HL-60/S4 treated with retinoic acid at 250 ng/mL for 4 days and 3 days (cell line): Measurements from ENCODE around the gene CDC16.
"Not testable (repeated sequence)": the region's sequence is repeated elsewhere in the genome, so short reads cannot be mapped to it uniquely, and the experiment has no call there.

ENCODE experiments used
- in situ Hi-C: fragments of 300-500 bp; cut with MboI; formaldehyde crosslinking; loops from 2 replicates; pipeline ENCODE4 v1.7.0; 2022; ENCODE audit warnings: low sequenced_read_pairs

Gene CDC16, protein sequence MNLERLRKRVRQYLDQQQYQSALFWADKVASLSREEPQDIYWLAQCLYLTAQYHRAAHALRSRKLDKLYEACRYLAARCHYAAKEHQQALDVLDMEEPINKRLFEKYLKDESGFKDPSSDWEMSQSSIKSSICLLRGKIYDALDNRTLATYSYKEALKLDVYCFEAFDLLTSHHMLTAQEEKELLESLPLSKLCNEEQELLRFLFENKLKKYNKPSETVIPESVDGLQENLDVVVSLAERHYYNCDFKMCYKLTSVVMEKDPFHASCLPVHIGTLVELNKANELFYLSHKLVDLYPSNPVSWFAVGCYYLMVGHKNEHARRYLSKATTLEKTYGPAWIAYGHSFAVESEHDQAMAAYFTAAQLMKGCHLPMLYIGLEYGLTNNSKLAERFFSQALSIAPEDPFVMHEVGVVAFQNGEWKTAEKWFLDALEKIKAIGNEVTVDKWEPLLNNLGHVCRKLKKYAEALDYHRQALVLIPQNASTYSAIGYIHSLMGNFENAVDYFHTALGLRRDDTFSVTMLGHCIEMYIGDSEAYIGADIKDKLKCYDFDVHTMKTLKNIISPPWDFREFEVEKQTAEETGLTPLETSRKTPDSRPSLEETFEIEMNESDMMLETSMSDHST

DNA sequence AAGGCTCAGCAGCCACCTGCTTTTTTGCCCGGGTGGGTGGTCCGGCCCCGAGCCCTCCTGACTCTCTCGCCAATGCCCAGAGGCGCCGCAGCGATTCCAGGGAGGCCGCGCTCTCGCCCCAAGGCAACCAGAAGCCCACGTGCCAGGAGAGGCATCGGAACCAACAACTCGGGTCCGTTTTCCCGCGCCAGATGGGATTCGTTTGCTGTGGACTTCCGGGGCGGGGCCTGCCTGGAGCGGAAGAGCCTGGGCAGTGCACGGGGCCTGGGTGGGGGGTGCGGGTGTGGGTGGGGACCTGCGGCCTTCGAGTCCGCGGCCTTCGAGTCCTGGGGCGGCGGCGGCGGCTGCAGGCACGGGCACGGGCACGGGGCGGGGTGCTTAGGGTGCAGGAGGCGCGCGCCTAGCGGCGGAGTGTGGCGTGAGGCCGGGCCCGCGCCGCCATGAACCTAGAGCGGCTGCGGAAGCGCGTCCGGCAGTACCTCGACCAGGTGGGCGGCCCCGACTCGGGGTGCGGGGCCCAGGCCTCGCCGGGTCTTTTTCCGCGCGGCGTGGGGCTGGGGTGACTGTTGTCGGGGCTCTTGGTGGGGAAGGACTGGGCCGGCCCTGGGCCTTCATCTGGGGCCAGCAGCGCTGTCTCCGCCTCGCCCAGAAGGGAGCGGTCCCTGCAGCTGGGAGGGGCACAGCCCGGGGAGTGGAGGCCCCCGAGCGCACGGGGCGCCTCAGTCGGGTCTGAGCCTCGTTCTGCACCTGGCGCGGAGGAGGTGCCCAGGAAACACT is at the start of gene CDC16:
TSS of gene CDC16 (plus strand) at position 253 of the 777 bp plus-strand sequence. CDS start at position 441, 188 bp downstream.
- in situ Hi-C loops: no loop called here

DNA sequence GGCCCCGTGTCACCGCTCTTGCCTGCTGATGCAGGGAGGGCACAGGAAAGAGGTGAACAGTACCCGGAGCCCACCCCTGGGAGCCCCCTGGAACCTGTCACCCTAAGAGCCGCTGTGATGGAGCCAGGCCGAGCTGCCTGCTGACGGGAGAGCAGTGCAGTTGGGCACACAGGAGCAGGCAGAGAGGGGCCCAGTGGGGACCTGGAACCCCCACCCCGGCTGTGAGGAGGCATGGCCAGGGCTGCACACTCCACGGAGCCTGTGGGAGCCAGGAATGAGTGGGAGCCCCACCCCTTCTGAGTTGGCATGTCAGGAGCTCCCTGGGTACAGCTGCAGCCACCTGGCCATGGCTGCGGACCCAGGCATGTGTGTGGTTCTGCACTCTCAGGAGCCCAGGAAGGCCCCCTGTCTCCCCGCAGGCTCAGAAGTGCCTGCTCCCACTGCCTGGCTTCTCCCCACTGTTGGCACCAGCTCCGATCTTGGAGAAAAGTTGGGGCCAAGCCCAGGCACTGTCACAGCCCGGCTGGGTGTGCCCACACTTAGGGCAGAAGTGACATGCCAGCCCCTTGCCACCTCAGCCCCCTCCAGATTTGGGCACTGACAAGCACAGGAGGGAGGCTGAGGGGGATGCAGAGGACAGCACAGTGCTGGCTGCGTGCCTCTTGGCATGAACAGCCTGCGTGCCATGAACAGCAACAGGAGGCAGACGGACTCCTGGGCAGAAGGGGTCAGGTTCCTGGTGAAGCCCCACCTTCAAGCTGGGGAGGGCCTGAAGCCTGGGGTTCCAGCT is 49.3 kb upstream of the CDC16 start:
- in situ Hi-C loops: no loop called here

DNA sequence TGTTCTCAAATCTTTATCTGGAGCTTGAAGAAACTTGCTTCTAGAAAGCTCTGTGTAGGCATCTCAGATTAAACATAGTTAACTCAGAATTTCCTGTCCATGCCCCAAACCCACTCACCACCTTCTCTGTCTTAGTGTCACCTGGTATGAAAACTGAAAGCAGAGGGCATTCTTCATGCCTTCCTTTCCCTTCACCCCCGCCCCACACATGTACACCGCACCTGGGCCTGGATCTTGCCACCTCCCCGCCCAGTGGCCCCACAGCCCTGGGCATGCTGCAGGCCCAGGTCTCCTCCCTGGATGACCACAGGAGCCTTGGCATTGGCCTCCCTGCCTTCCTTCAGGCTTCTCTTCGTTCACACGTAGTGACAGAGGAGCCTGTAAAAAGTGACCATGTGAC is 39.8 kb upstream of the CDC16 start:
- in situ Hi-C loops: no loop called here

DNA sequence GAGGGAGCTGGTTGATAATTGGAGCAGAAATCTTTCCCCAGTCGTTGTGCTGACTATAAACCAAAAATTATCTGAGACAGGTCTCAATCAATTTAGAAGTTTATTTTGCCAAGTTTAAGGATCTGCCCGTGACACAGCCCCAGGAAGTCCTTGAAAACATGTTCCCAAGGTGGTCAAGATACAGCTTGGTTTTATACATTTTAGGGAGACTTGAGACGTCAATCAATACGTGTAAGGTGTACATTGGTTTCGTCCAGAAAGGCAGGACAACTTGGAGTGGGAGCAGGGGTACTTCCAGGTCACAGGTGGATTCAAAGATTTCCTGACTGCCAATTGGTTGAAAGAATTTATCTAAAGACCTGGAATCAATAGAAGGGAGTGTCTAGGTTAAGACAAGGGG is 38.1 kb upstream of the CDC16 start:
- in situ Hi-C loops: no loop called here

DNA sequence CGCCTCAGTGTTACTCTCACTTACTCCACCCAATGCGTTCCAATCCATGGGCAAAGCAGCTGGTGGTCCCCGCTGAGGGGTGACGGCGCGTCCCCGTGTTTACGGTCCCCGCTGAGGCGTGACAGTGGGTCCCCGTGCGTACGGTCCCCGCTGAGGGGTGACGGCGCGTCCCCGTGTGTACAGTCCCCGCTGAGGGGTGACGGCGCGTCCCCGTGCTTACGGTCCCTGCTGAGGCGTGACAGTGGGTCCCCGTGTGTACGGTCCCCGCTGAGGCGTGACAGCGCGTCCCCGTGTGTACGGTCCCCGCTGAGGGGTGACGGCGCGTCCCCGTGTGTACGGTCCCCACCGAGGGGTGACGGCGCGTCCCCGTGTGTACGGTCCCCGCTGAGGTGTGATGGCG is 36.1 kb upstream of the CDC16 start:
- in situ Hi-C loops: no loop called here

DNA sequence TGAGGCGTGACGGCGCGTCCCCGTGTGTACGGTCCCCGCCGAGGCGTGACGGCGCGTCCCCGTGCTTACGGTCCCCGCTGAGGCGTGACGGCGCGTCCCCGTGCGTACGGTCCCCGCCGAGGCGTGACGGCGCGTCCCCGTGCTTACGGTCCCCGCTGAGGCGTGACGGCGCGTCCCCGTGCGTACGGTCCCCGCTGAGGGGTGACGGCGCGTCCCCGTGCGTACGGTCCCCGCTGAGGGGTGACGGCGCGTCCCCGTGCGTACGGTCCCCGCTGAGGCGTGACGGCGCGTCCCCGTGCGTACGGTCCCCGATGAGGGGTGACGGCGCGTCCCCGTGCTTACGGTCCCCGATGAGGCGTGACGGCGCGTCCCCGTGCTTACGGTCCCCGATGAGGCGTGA is 35.2 kb upstream of the CDC16 start:
- in situ Hi-C loops: not testable (repeated sequence)

DNA sequence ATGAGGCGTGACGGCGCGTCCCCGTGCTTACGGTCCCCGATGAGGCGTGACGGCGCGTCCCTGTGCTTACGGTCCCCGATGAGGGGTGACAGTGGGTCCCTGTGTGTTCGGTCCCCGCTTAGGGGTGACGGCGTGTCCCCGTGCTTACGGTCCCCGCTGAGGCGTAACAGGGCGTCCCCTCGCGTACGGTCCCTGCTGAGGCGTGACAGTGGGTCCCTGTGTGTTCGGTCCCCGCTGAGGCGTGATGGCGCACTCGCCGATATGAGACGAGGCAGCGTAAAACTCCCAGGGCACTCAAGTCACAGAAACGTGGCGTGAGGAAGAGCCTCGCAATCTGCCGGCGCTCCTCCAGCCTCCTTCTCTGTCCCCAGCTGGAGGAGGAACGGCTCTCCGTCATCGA is 34.7 kb upstream of the CDC16 start:
- in situ Hi-C loops: no loop called here

DNA sequence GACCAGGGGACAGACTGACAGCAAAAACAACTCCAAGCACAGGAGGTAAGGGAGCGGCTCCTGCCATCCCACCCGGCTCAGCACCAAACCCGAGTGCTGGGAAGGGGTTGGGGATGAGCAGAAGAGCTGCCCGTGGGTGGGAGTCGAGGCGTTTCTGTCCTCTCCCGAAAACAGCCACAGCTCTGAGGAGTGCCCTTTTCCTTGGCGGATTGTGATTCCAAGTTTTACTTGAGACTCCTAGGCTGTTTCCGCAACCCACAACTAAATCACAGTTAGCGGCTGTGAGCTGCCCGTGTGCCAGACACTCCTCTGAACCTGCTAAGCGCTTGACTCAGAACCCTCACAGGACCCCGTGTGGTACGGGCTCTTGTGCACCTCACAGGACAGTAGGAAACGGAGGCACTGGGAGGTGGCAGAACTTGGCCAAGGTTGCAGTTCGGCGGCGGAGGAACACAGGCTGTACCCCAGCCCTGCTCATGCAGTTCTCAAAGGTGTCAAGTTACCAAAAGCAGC is 34.2 kb upstream of the CDC16 start:
- in situ Hi-C loops: no loop called here

DNA sequence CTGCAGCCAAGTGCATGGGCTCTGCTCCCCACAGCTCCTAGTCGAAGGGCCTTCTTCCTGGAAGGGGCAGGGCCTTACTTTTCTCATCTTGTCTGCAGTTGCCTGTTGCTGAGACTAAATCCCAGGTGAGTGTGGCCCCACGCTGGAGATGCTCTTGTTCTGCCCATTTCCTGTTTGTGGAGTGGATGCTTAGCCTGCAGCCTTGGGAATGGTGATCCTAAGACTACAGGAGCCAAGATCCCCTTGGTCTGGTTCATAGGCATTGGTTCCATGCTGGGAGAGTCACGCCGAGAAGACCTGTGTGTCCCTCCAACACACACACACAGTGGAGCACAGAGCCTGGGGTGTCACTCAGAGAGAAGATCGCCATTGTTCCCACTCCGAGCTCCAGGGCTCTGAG is 32.1 kb upstream of the CDC16 start:
- in situ Hi-C loops: no loop called here

DNA sequence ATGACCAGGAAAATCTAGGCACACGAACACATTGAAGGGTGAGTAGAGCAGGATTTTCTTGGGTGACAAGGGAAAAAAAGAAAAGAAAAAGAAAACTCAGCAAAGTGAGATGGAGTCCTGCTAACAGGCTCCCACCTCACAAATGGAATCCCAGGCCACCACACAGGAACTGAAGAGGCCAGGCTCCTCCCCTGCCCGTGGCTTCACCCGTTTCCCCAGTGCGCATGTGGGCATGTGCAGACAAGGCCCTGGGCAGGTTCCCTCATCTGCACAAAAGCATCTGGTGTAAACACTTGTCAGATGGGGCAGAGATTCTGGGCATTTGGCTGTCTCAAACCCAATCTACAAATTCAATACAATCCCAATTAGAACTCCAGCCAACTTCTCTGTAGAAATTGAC is 31.2 kb upstream of the CDC16 start:
- in situ Hi-C loops: no loop called here

DNA sequence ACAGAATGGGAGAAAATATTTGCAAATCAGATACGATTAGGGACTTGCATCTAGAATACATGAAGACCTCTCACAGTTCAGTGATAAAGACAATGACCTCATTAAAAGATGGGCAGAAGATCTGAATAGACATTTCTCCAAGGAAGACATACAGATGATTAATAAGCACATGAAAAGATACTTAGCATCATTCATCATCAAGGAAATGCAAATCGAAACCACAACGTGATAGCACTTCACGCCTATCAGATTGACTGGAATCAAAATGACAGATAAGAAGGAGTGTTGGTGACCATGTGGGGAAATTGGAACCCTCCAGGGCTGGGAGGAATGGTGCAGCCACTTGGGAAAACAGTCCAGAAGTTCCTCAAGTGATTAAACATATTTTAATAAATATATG is 29.8 kb upstream of the CDC16 start:
- in situ Hi-C loops: no loop called here

DNA sequence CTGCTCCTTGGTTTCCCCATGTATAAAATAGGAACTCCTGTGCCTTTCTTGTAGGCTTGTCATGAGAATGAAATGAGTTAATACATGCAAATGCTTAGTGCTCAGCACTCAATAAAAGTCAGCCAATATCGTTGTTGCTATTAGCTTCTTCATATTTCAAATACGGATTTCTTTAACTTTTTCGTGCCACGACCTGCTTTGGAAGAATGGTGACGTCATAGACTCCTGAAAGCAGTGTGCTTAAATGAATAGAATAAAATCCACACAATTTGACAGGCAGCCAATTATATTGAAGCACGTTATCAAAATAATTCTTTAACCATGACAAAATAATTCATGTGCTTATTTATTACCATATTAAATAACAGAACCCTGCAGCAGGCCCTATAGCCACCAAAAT is 26.6 kb upstream of the CDC16 start:
- in situ Hi-C loops: no loop called here

DNA sequence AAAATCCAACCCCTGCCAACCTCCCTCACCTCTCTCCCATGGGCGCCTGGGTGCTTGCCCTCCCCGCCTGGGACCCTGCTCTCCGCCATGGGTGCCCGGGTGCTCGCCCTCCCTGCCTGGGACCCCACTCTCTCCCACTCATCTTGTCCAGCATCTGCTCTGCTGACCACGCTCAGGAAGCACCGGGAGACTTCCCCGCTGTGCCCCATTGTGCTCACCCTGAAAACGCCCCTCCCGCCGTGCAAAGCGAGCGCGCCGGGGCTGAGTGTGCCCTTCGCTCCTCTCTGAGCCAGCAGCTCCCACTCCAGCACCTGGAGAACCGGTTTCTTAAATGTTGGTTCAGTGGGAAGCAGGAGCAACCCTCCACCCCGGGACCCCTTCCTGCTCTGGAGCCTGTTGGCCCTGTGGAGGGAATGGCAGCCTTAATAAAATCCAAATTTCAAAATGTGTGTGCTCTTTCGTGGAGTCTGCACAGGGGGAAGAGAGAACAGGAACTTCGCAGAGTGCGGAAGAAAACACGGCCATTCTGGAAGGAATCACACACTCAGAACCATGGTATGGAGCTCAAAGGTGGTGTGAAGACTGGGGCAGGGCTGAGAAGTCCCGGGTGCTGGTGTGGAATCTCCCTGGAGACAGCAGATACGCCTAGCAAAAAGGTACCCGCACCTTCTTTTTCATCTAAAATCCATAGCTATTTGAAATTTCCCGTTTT is 23.1 kb upstream of the CDC16 start:
- in situ Hi-C loops: no loop called here

DNA sequence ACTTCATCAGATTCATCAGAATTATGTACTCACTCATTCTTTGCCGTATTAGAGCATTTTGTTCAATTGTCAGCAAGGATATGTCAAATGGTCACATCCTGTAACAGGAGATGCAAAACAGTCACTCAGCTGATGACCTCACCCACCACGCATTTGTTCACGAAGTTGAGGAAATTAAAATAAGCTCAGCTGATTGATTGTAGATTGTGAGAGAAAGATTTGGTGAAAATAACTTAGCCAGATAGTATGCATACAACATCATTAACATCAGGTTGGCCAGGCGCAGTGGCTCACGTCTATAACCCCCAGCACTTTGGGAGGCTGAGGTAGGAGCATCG is 22.6 kb upstream of the CDC16 start:
- in situ Hi-C loops: no loop called here

DNA sequence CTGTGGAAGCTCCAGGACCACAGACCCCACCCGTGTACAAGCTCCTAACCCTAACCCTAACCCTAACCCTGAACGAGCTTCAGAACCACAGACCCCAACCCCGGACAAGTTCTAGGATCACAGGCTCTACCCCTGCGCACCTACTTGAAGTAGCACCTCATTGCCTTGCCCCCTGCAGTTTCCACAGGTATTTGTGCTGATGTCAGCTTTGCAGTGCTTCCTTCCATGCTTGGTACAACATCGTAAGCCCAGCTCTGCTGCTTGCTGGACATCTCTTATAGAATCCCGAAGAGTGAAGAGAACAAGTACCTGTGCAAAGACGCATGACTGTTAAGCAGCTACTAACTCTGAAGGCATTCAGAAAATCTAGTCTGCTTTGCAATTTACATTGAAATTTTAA is 20.7 kb upstream of the CDC16 start:
- in situ Hi-C loops: no loop called here

DNA sequence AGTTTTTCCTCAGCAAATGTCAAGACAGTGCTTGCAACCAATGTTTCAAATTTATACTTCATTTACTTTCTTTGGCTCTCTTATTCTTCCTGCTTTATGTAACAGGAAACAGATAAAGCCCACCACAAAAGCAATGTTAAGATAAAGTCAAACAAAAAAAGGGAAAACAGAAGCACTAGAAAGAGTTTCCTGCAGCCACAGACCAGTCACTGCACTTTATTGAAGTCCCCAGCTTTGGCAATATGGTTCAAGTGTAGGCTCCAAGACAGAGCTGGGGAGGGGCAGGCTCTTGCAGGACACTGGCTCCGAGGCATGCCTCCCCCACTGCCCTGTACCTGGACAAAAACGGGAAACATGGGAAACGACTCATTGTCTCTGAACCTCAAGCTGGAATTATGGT is 15.3 kb upstream of the CDC16 start:
- in situ Hi-C loops: no loop called here

DNA sequence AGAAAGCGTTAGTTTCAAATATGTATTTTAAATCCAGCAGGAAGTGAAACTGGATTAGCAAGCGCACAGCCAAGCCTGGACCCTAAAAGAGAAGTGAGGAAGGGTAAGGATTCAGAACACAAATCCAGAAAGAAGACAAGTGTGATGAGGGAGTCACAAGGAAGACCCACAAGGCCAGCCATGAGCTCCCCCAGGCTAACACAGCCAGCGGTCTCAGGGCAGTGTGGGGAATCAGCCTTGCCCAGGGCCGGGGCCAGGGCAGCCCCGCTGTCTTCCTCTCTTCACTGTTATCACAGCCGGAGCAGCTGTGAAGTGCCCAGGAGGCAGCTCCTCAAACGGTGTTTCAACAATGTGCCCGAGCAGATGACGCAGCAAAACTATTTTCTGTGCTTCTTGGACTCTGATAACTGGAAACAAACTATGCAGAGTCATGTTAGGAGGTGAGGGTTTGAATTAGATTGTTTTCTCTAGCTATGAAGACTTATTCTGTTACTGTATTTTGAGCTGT is 12.2 kb upstream of the CDC16 start:
- in situ Hi-C loops: no loop called here

DNA sequence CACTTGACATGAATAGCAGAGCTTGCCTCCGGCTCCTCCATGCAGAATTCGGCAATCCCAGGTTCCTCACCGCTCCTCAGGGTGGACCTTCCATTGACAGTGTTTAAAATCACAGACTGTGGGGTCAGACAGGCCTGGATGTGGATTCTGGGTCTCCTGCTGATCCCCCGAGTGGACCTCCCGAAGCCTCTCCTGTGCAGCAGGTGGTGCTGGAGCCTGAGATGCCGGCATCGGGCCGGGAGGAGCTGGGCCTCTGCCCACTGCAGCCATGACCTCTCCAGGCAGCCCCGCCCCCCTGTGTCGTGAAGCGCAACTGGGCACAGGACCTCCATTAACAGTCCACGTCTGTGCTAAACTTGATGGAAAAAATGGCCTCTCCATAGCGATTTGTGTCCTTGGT is 10.5 kb upstream of the CDC16 start:
- in situ Hi-C loops: no loop called here

DNA sequence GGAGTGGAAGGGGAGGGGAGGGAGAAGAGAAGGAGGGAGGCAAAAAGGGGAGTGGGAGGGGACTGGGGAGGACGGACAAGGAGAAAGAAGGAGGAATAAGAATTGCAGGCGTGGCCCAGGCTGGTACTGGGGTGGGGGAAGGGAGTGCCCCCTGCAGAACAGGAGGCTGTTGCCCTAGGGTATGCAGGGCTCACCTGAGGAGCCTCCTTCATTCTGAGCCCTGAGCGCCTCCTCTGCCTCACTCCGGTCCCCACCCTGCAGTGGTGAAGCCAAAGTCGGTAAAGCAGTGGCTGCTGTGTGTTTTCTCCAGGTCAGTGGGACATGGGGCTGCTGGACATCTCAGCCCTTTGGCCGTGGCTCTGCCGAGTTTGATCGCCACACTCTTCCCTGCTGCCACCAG is 9.1 kb upstream of the CDC16 start:
- in situ Hi-C loops: no loop called here

DNA sequence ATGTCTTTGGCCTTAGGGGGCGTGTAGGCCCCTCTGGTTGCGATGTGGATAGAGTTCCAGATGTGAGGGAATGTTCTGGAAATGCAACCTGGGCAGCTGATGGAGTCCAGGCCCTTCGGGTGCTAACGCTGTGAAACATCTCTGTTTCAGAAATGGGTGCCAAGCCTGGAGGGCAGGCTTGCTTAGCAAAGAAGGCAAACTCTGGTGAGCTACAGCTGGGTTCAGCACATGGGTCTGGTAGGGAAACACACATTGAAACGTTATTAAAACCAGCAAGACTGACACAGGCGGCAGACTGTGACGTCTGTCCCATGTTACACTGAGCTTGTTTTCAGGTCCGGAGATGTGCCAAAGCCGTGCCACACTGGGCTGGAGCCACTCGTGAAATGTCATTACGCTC is 8.6 kb upstream of the CDC16 start:
- in situ Hi-C loops: no loop called here
